GM12878 (cell line): ENCODE measurements around the gene IGLON5. TPM values are rescaled to one million over a fixed set of nuclear protein-coding genes. Genes with fewer than 3 reads are reported as not detected.

ENCODE experiments used
- ATAC-seq: fragments of 200-7000 bp; cut with Tn5 transposase; 3 replicates; pipeline ENCODE4 v1.9.1; 2020; ENCODE audit warnings: mild to moderate bottlenecking, moderate library complexity
- BruUV-seq: library from RNA; stranded (reverse); fragments of 400-500 nt; replicated peaks from 2 replicates; lab custom pipeline; 2021; lab: Mats Ljungman, UMichigan
- CTCF ChIA-PET: fragments of 300-600 bp; sonication (Branson Sonifier 250); formaldehyde crosslinking; extraction: SDS; loops from one replicate; lab custom pipeline; 2021; ENCODE audit warnings: inconsistent platforms; lab: Yijun Ruan, JAX
- POLR2A ChIA-PET: fragments of 350-600 bp; formaldehyde crosslinking; extraction: SDS; loops from one replicate; lab custom pipeline; 2021; ENCODE audit warnings: inconsistent platforms; lab: Charles Lee
- RAD21 ChIA-PET: fragments of 300-600 bp; sonication (Branson Sonifier 250); formaldehyde crosslinking; loops from one replicate; lab custom pipeline; 2023; ENCODE audit warnings: antibody characterized with exemption; ENCODE audit not compliant: unreplicated experiment; lab: Charles Lee
- SMC1A ChIA-PET: fragments of 300-600 bp; sonication (Branson Sonifier 250); formaldehyde crosslinking; loops from one replicate; lab custom pipeline; 2023; ENCODE audit not compliant: unreplicated experiment, uncharacterized antibody; lab: Charles Lee
- DNase-seq: peaks from one replicate; pipeline ENCODE4 v3.0.0-alpha.2; 2011; ENCODE audit warnings: low read depth, low spot score
- FAIRE-seq: peaks from 3 replicates; lab custom pipeline; 2011; peaks lifted over from hg19 to GRCh38; lab: Jason Lieb, UNC
- H2AFZ ChIP-seq: 2 replicates; pipeline ENCODE4 v1.6.0; 2011; ENCODE audit warnings: low read depth, low read length, control low read depth; ENCODE audit not compliant: control insufficient read depth
- H3K27ac ChIP-seq: 2 replicates; pipeline ENCODE4 v1.5.1; 2011; ENCODE audit warnings: control low read depth; ENCODE audit not compliant: control insufficient read depth, insufficient read depth
- H3K27me3 ChIP-seq, 2 experiments: replicated peaks in 1 of 2; 2 replicates each; pipeline versions ENCODE4 v1.6.0 to v1.6.1; 2011; ENCODE audit warnings: low read length in 1 of 2; ENCODE audit not compliant: control insufficient read depth in 2 of 2, insufficient read depth in 2 of 2
- H3K36me3 ChIP-seq, 2 experiments: 2 replicates each; pipeline ENCODE4 v1.5.1; 2011; ENCODE audit warnings: low read length in 1 of 2; ENCODE audit not compliant: control insufficient read depth in 2 of 2, insufficient read depth in 2 of 2
- H3K4me1 ChIP-seq: 2 replicates; pipeline ENCODE4 v1.6.1; 2011; ENCODE audit warnings: mild to moderate bottlenecking, low read length, moderate library complexity, mixed read lengths; ENCODE audit not compliant: control insufficient read depth, insufficient read depth
- H3K4me2 ChIP-seq: 2 replicates; pipeline ENCODE4 v1.6.0; 2011; ENCODE audit warnings: control low read depth; ENCODE audit not compliant: control insufficient read depth, insufficient read depth
- H3K4me3 ChIP-seq: fragments of 200-600 bp; sonication (generic); 2 replicates; pipeline ENCODE4 v1.5.1; 2016
- H3K79me2 ChIP-seq: 2 replicates; pipeline ENCODE4 v1.6.0; 2011; ENCODE audit warnings: low read length; ENCODE audit not compliant: control insufficient read depth, insufficient read depth
- H3K9ac ChIP-seq: 2 replicates; pipeline ENCODE4 v1.8.0; 2011; ENCODE audit warnings: low read length, control low read depth, mixed read lengths; ENCODE audit not compliant: control insufficient read depth, insufficient read depth
- H3K9me3 ChIP-seq: replicated peaks from 3 replicates; pipeline ENCODE4 v1.5.1; 2011; ENCODE audit warnings: mild to moderate bottlenecking, low read length; ENCODE audit not compliant: control insufficient read depth, insufficient read depth
- H4K20me1 ChIP-seq: 2 replicates; pipeline ENCODE4 v1.6.0; 2011; ENCODE audit not compliant: control insufficient read depth, insufficient read depth
- CREB1 ChIP-seq: IDR thresholded peaks from 2 replicates; pipeline ENCODE4 v1.6.1; 2012; ENCODE audit warnings: low read depth, mild to moderate bottlenecking, inconsistent platforms
- EP300 ChIP-seq, 2 experiments: fragments of 150-350 bp in 1 of 2; IDR thresholded peaks; 2 replicates each; pipeline ENCODE4 v1.6.1; 2011 to 2012; ENCODE audit warnings: low read depth in 2 of 2, low read length in 2 of 2, borderline replicate concordance in 1 of 2, improper control_type of control experiment in 1 of 2, inconsistent platforms in 1 of 2; ENCODE audit not compliant: control insufficient read depth in 1 of 2
- NFIC ChIP-seq: IDR thresholded peaks from 2 replicates; pipeline ENCODE4 v1.6.1; 2012; ENCODE audit warnings: low read depth, mild to moderate bottlenecking, inconsistent platforms, low read length, moderate library complexity
- NFYA ChIP-seq: IDR thresholded peaks from 2 replicates; pipeline ENCODE4 v1.6.1; 2011; ENCODE audit warnings: low read depth, mild to moderate bottlenecking, low read length, improper control_type of control experiment, borderline replicate concordance
- PKNOX1 ChIP-seq: fragments of 450-650 bp; IDR thresholded peaks from 2 replicates; pipeline ENCODE4 v1.6.1; 2016; ENCODE audit warnings: mild to moderate bottlenecking
- SMARCA5 ChIP-seq: fragments of 450-650 bp; IDR thresholded peaks from 2 replicates; pipeline ENCODE4 v1.6.1; 2017; ENCODE audit warnings: mild to moderate bottlenecking
- SRF ChIP-seq, 2 experiments: IDR thresholded peaks; 2 replicates each; pipeline ENCODE4 v1.6.1; 2011; ENCODE audit warnings: low read depth in 2 of 2, low read length in 2 of 2, mild to moderate bottlenecking in 1 of 2, moderate library complexity in 1 of 2
- ZBED1 ChIP-seq: IDR thresholded peaks from 2 replicates; pipeline ENCODE4 v1.6.1; 2016; ENCODE audit warnings: borderline replicate concordance
- ZBTB4 ChIP-seq: fragments of 450-650 bp; formaldehyde crosslinking; IDR thresholded peaks from 2 replicates; pipeline ENCODE4 v1.4.0; 2022; ENCODE audit warnings: mild to moderate bottlenecking, moderate library complexity
- WGBS: methylation state at CpG from one replicate; pipeline ENCODE4 v1.1.6; 2016; ENCODE audit warnings: low lambda C conversion rate; ENCODE audit not compliant: insufficient replicate concordance, insufficient coverage; ENCODE audit errors: missing lambda C conversion rate; 5-methylcytosine and 5-hydroxymethylcytosine counted together
- in situ Hi-C: fragments of 300-500 bp; cut with MboI; formaldehyde crosslinking; loops from 9 replicates; pipeline ENCODE4 v1.14.3; 2018; ENCODE audit warnings: mixed read lengths
- intact Hi-C: fragments of 100-400 bp; cut with micrococcal nuclease; formaldehyde crosslinking; loops from one replicate; pipeline ENCODE4 v1.14.2; 2022; ENCODE audit not compliant: unreplicated experiment
- polyA plus RNA-seq, 11 experiments: library from polyadenylated mRNA; depleted of rRNA in 4 of 11; unstranded in 6 of 11; stranded (reverse) in 5 of 11; fragments of >200 nt; fragmentation: Nextera tagmentation in 4 of 11; fragmentation: Illumina TruSeq in 1 of 11; extraction: Ambion mirVana in 4 of 11; extraction: Trizol in 1 of 11; gene quantifications; 1 replicate in 1 of 11; 2 replicates in 10 of 11; pipeline versions ENCODE4 v1.2.1 to v1.2.3, GENCODE V29; 2011 to 2016; ENCODE audit warnings: inconsistent platforms in 2 of 11, missing spikeins in 2 of 11, low read depth in 1 of 11
- total RNA-seq, 4 experiments: library from RNA; depleted of rRNA in 3 of 4; stranded (reverse); fragments of >200 nt in 3 of 4; fragmentation: Illumina TruSeq in 1 of 4; extraction: Trizol in 1 of 4; gene quantifications; 2 replicates each; pipeline versions ENCODE4 v1.2.1 to v1.2.3, GENCODE V29; 2013 to 2021
- TF ChIP-seq, protein P1 (sequence below): IDR thresholded peaks from 2 replicates; pipeline ENCODE4 v1.6.1; 2011; ENCODE audit warnings: mild to moderate bottlenecking, low read depth, low read length, moderate library complexity; ENCODE audit not compliant: insufficient replicate concordance
- TF ChIP-seq, protein P2 (sequence below): fragments of 450-650 bp; IDR thresholded peaks from 2 replicates; pipeline ENCODE4 v1.6.1; 2017; ENCODE audit warnings: mild to moderate bottlenecking, moderate library complexity
- TF ChIP-seq, protein P3 (sequence below): fragments of 450-650 bp; IDR thresholded peaks from 2 replicates; pipeline ENCODE4 v1.6.1; 2017; ENCODE audit warnings: borderline replicate concordance

Gene IGLON5
- total and polyA plus RNA-seq, 10 of the 15 experiments (the other 5 are each of a cell fraction or from before 2014, with no cell fraction given): not detected

DNA sequence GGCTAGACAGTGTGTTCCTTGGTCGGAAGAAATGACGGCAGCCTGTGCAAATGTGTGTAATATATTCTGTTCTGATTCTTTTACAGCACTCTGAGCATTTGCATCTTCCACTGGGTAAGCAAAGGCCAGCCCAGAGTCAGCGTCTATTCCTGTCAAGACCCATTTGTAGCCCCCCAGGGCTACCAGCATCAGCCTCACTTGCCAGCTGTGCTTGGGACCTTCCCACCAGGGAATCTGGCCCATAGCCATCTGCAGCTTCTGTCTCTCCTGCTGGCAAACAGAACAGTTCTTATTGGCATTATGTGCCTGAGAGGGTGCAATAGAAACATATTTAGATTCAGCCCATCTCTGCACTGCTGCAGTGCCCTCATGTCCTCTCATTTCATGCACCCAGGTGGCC, 6.0 kb upstream of the IGLON5 start:
- FAIRE-seq (no peak), DNase-seq (no peak), ATAC-seq (no peak)
- Histone ChIP-seq H3K4me2 (no peak overlapping the region), H3K4me1 (no peaks in the 10 kb centered on the region), H3K9me3 (no peaks in the 10 kb centered on the region; the same call in 2 of the 3 replicates), H3K4me3 (no peak overlapping the region), H3K79me2 (no peaks in the 10 kb centered on the region), H3K36me3 (no peaks in the 10 kb centered on the region), H4K20me1 (no peaks in the 10 kb centered on the region), H2AFZ (no peak overlapping the region), H3K9ac (no peak overlapping the region), H3K27ac (no peak overlapping the region), H3K27me3 (peaks cover 0 to 1% of the 10 kb centered on the region in 2 experiments; a peak in 1 of 4 replicates)
- ChIA-PET SMC1A (no interaction called here), RAD21 (no interaction called here), POLR2A (no interaction called here), CTCF (no interaction called here)
- intact Hi-C loops: no loop called here
- WGBS: 20% methylated on average over 3 of the region's 3 CpGs
- in situ Hi-C loops: no loop called here
- BruUV-seq: no TSS peak
- TF ChIP-seq NFYA (no peak), PKNOX1 (no peak), ZBTB4 (CRISPR knock-in tag) (no peak), SMARCA5 (no peak), EP300 (IDR thresholded peaks at IDR 0.05; ENCODE audit: borderline replicate concordance in 1 of 2, control insufficient read depth in 1 of 2, low read depth in 2 of 2, low read length in 2 of 2) (no peak), SRF (IDR thresholded peaks at IDR 0.05; ENCODE audit: low read depth in 2 of 2, low read length in 2 of 2) (no peak), CREB1 (no peak), NFIC (no peak), ZBED1 (no peak)
- TF ChIP-seq, protein P1, sequence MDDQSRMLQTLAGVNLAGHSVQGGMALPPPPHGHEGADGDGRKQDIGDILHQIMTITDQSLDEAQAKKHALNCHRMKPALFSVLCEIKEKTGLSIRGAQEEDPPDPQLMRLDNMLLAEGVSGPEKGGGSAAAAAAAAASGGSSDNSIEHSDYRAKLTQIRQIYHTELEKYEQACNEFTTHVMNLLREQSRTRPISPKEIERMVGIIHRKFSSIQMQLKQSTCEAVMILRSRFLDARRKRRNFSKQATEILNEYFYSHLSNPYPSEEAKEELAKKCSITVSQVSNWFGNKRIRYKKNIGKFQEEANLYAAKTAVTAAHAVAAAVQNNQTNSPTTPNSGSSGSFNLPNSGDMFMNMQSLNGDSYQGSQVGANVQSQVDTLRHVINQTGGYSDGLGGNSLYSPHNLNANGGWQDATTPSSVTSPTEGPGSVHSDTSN: no peak
- TF ChIP-seq, protein P2, sequence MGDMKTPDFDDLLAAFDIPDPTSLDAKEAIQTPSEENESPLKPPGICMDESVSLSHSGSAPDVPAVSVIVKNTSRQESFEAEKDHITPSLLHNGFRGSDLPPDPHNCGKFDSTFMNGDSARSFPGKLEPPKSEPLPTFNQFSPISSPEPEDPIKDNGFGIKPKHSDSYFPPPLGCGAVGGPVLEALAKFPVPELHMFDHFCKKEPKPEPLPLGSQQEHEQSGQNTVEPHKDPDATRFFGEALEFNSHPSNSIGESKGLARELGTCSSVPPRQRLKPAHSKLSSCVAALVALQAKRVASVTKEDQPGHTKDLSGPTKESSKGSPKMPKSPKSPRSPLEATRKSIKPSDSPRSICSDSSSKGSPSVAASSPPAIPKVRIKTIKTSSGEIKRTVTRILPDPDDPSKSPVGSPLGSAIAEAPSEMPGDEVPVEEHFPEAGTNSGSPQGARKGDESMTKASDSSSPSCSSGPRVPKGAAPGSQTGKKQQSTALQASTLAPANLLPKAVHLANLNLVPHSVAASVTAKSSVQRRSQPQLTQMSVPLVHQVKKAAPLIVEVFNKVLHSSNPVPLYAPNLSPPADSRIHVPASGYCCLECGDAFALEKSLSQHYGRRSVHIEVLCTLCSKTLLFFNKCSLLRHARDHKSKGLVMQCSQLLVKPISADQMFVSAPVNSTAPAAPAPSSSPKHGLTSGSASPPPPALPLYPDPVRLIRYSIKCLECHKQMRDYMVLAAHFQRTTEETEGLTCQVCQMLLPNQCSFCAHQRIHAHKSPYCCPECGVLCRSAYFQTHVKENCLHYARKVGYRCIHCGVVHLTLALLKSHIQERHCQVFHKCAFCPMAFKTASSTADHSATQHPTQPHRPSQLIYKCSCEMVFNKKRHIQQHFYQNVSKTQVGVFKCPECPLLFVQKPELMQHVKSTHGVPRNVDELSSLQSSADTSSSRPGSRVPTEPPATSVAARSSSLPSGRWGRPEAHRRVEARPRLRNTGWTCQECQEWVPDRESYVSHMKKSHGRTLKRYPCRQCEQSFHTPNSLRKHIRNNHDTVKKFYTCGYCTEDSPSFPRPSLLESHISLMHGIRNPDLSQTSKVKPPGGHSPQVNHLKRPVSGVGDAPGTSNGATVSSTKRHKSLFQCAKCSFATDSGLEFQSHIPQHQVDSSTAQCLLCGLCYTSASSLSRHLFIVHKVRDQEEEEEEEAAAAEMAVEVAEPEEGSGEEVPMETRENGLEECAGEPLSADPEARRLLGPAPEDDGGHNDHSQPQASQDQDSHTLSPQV: no peak
- TF ChIP-seq, protein P3, sequence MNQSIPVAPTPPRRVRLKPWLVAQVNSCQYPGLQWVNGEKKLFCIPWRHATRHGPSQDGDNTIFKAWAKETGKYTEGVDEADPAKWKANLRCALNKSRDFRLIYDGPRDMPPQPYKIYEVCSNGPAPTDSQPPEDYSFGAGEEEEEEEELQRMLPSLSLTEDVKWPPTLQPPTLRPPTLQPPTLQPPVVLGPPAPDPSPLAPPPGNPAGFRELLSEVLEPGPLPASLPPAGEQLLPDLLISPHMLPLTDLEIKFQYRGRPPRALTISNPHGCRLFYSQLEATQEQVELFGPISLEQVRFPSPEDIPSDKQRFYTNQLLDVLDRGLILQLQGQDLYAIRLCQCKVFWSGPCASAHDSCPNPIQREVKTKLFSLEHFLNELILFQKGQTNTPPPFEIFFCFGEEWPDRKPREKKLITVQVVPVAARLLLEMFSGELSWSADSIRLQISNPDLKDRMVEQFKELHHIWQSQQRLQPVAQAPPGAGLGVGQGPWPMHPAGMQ: no peak
